SK-N-SH treated with all-trans-retinoic acid at 6 μM for 48 hours (cell line): ENCODE measurements around the gene SEC14L5.

Experiments
- ATAC-seq: fragments of 200-7000 bp; cut with Tn5 transposase; 3 replicates; pipeline ENCODE4 v1.9.1; 2020; ENCODE audit warnings: mild to moderate bottlenecking, moderate library complexity
- ARNTL ChIP-seq: fragments of 450-650 bp; formaldehyde crosslinking; IDR thresholded peaks from 2 replicates; pipeline ENCODE4 v1.5.0; 2020; ENCODE audit warnings: low read depth, mild to moderate bottlenecking, moderate library complexity, borderline replicate concordance
- BACH2 ChIP-seq: fragments of 250-450 bp; sonication (Bioruptor Pico); IDR thresholded peaks from 2 replicates; pipeline ENCODE4 v1.9.0; 2021; ENCODE audit warnings: mild to moderate bottlenecking, borderline replicate concordance
- CSDC2 ChIP-seq: fragments of 250-450 bp; sonication (Bioruptor Pico); IDR thresholded peaks from 2 replicates; pipeline ENCODE4 v1.5.0; 2020; ENCODE audit warnings: mild to moderate bottlenecking, moderate library complexity
- ESRRG ChIP-seq: fragments of 250-450 bp; sonication (Bioruptor Pico); IDR thresholded peaks from 2 replicates; pipeline ENCODE4 v1.6.1; 2021; ENCODE audit warnings: mild to moderate bottlenecking
- GLIS3 ChIP-seq: fragments of 250-450 bp; sonication (Bioruptor Pico); IDR thresholded peaks from 2 replicates; pipeline ENCODE4 v1.5.0; 2020; ENCODE audit warnings: mild to moderate bottlenecking, moderate library complexity
- ISL1 ChIP-seq: fragments of 250-450 bp; sonication (Bioruptor Pico); IDR thresholded peaks from 2 replicates; pipeline ENCODE4 v2.1.2; 2022; ENCODE audit warnings: mild to moderate bottlenecking, moderate library complexity
- OSR1 ChIP-seq: fragments of 250-450 bp; sonication (Bioruptor Pico); IDR thresholded peaks from 2 replicates; pipeline ENCODE4 v1.8.0; 2022; ENCODE audit warnings: moderate library complexity, mild to moderate bottlenecking, inconsistent platforms
- RARB ChIP-seq: fragments of 250-450 bp; sonication (Bioruptor Pico); IDR thresholded peaks from 2 replicates; pipeline ENCODE4 v1.8.0; 2021; ENCODE audit warnings: mild to moderate bottlenecking, moderate library complexity
- TCF4 ChIP-seq: fragments of 250-450 bp; sonication (Bioruptor Pico); IDR thresholded peaks from 2 replicates; pipeline ENCODE4 v1.8.0; 2021; ENCODE audit warnings: mild to moderate bottlenecking, moderate library complexity, borderline replicate concordance
- TOX ChIP-seq: fragments of 250-450 bp; sonication (Bioruptor Pico); IDR thresholded peaks from 2 replicates; pipeline ENCODE4 v1.8.0; 2021; ENCODE audit warnings: mild to moderate bottlenecking, moderate library complexity, borderline replicate concordance
- ZC3H10 ChIP-seq: fragments of 250-450 bp; sonication (Bioruptor Pico); IDR thresholded peaks from 2 replicates; pipeline ENCODE4 v1.5.1; 2021; ENCODE audit warnings: mild to moderate bottlenecking, moderate library complexity
- ZFP3 ChIP-seq: fragments of 250-450 bp; sonication (Bioruptor Pico); IDR thresholded peaks from 2 replicates; pipeline ENCODE4 v1.5.0; 2020; ENCODE audit warnings: mild to moderate bottlenecking, moderate library complexity
- ZNF565 ChIP-seq: fragments of 450-650 bp; formaldehyde crosslinking; conservative IDR thresholded peaks from 2 replicates; pipeline ENCODE4 v1.5.0; 2020; ENCODE audit warnings: low read depth, mild to moderate bottlenecking, moderate library complexity
- ZNF8 ChIP-seq: fragments of 450-650 bp; formaldehyde crosslinking; IDR thresholded peaks from 2 replicates; pipeline ENCODE4 v1.5.0; 2020; ENCODE audit warnings: mild to moderate bottlenecking, moderate library complexity
- TF ChIP-seq, protein P1 (sequence below): fragments of 250-450 bp; sonication (Bioruptor Pico); IDR thresholded peaks from 2 replicates; pipeline ENCODE4 v1.5.1; 2021; ENCODE audit warnings: mild to moderate bottlenecking, moderate library complexity
- TF ChIP-seq, protein P2 (sequence below): fragments of 250-450 bp; sonication (Bioruptor Pico); IDR thresholded peaks from 2 replicates; pipeline ENCODE4 v1.8.0; 2021; ENCODE audit warnings: low read depth, mild to moderate bottlenecking, moderate library complexity, borderline replicate concordance
- TF ChIP-seq, protein P3 (sequence below): fragments of 250-450 bp; sonication (Bioruptor Pico); IDR thresholded peaks from 2 replicates; pipeline ENCODE4 v1.8.0; 2020; ENCODE audit warnings: mild to moderate bottlenecking, moderate library complexity, borderline replicate concordance
- TF ChIP-seq, protein P4 (sequence below): fragments of 250-450 bp; sonication (Bioruptor Pico); IDR thresholded peaks from 2 replicates; pipeline ENCODE4 v1.5.1; 2020; ENCODE audit warnings: low read depth, mild to moderate bottlenecking, moderate library complexity
- TF ChIP-seq, protein P5 (sequence below): fragments of 250-450 bp; sonication (Bioruptor Pico); IDR thresholded peaks from 2 replicates; pipeline ENCODE4 v1.5.0; 2020; ENCODE audit warnings: mild to moderate bottlenecking, moderate library complexity

The SEC14L5 gene

DNA sequence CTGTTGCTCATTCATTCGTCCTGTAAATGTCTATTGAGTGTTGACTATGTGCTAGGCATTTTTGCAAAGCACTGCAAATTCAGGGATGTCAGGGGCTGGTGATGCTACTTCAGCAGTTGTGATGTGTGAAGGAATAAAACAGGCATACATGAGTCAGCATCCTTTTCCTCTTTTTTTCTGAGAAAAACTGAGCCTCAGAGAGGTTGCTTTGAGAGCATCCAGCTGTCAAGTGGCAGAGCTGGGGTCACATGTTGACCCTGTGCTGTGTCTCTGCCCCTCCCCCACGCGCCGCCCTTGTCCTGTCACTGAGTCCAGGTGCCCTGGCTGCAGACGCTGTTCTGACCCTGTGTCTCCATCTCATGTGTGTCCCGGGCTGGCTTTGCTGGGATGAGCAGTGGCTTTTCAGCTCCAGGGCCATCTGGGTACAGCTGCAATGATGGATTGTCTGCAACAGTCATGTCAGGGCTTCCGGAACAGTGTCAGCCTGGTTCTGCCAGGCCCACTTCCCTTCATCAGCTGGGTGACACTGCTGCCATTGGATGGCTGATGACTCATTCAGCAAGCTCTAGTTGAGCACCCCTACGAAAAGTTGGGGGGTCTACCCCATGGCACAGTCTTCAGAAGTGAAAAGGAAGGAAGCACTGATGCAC lies 14.9 kb downstream of the SEC14L5 start (continued):
- TF ChIP-seq, protein P1, sequence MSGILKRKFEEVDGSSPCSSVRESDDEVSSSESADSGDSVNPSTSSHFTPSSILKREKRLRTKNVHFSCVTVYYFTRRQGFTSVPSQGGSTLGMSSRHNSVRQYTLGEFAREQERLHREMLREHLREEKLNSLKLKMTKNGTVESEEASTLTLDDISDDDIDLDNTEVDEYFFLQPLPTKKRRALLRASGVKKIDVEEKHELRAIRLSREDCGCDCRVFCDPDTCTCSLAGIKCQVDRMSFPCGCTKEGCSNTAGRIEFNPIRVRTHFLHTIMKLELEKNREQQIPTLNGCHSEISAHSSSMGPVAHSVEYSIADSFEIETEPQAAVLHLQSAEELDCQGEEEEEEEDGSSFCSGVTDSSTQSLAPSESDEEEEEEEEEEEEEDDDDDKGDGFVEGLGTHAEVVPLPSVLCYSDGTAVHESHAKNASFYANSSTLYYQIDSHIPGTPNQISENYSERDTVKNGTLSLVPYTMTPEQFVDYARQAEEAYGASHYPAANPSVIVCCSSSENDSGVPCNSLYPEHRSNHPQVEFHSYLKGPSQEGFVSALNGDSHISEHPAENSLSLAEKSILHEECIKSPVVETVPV, result no peak
- TF ChIP-seq GLIS3 (no peak), CSDC2 (CRISPR knock-in tag) (no peak), OSR1 (no peak)
- TF ChIP-seq, protein P2, sequence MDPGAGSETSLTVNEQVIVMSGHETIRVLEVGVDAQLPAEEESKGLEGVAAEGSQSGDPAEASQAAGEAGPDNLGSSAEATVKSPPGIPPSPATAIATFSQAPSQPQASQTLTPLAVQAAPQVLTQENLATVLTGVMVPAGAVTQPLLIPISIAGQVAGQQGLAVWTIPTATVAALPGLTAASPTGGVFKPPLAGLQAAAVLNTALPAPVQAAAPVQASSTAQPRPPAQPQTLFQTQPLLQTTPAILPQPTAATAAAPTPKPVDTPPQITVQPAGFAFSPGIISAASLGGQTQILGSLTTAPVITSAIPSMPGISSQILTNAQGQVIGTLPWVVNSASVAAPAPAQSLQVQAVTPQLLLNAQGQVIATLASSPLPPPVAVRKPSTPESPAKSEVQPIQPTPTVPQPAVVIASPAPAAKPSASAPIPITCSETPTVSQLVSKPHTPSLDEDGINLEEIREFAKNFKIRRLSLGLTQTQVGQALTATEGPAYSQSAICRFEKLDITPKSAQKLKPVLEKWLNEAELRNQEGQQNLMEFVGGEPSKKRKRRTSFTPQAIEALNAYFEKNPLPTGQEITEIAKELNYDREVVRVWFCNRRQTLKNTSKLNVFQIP (CRISPR knock-in tag), result no peak

DNA sequence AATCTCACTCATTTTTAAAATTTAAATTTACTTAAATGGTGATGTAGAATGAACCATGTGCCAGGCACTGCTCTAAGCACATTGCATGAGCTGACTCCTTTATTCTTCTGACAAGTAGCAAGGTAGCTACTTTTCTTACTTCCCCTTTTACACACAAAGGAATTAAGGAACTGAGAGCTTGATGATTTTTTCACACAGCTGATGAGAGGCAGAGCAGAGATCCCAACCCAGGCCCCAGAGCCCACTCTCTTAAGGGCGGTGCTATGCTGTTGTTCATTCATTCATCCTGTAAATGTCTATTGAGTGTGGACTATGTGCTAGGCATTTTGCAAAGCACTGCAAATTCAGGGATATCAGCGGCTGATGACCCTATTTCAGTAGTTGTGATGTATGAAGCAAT lies 17.9 kb downstream of the SEC14L5 start:
- TF ChIP-seq ARNTL (CRISPR knock-in tag) (no peak), ZNF565 (CRISPR knock-in tag) (no peak), BACH2 (no peak), TOX (CRISPR knock-in tag) (no peak), RARB (CRISPR knock-in tag) (no peak), TCF4 (CRISPR knock-in tag) (no peak)
- no peak for ATAC-seq

DNA sequence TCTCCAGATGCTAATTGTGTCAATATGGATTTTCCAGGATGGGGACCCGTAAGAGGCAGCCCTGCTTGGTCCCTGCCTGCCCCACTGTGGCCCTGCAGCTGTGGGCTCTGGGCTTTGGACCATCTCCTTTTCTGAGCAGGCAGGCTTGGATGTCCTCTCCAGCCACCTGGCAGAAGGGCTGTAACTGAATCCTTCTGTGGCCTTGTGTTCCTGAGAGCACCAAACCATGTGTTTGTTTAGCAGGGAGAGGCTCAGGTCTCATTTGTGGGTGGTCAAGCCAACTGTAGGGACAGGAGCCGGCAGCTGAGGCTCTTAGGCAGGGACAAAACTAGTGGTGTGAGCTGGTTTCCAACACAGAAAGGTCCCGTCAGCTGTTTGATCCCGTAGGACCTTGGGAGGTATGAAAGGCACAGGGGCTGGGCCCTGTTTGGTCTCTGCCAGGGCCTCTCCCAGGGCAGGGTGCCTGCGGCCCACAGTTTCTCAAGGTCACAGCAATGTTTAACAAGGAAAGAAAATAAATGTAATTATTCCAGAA lies 18.5 kb downstream of the SEC14L5 start:
- TF ChIP-seq, protein P2 (CRISPR knock-in tag), result no peak
- TF ChIP-seq ZFP3 (CRISPR knock-in tag), result no peak
- TF ChIP-seq, protein P3, sequence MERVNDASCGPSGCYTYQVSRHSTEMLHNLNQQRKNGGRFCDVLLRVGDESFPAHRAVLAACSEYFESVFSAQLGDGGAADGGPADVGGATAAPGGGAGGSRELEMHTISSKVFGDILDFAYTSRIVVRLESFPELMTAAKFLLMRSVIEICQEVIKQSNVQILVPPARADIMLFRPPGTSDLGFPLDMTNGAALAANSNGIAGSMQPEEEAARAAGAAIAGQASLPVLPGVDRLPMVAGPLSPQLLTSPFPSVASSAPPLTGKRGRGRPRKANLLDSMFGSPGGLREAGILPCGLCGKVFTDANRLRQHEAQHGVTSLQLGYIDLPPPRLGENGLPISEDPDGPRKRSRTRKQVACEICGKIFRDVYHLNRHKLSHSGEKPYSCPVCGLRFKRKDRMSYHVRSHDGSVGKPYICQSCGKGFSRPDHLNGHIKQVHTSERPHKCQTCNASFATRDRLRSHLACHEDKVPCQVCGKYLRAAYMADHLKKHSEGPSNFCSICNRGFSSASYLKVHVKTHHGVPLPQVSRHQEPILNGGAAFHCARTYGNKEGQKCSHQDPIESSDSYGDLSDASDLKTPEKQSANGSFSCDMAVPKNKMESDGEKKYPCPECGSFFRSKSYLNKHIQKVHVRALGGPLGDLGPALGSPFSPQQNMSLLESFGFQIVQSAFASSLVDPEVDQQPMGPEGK (CRISPR knock-in tag), result no peak
- TF ChIP-seq TCF4 (CRISPR knock-in tag), result no peak
- no peak for TF ChIP-seq ZNF565 (CRISPR knock-in tag)
- TF ChIP-seq OSR1, result no peak
- TF ChIP-seq, protein P1, result no peak
- TF ChIP-seq ZNF8 (CRISPR knock-in tag), result no peak
- TF ChIP-seq ISL1 (CRISPR knock-in tag), result no peak
- no peak for TF ChIP-seq ZC3H10 (CRISPR knock-in tag)
- TF ChIP-seq, protein P4, sequence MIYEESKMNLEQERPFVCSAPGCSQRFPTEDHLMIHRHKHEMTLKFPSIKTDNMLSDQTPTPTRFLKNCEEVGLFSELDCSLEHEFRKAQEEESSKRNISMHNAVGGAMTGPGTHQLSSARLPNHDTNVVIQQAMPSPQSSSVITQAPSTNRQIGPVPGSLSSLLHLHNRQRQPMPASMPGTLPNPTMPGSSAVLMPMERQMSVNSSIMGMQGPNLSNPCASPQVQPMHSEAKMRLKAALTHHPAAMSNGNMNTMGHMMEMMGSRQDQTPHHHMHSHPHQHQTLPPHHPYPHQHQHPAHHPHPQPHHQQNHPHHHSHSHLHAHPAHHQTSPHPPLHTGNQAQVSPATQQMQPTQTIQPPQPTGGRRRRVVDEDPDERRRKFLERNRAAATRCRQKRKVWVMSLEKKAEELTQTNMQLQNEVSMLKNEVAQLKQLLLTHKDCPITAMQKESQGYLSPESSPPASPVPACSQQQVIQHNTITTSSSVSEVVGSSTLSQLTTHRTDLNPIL (CRISPR knock-in tag), result no peak
- no peak for TF ChIP-seq GLIS3
- TF ChIP-seq, protein P5, sequence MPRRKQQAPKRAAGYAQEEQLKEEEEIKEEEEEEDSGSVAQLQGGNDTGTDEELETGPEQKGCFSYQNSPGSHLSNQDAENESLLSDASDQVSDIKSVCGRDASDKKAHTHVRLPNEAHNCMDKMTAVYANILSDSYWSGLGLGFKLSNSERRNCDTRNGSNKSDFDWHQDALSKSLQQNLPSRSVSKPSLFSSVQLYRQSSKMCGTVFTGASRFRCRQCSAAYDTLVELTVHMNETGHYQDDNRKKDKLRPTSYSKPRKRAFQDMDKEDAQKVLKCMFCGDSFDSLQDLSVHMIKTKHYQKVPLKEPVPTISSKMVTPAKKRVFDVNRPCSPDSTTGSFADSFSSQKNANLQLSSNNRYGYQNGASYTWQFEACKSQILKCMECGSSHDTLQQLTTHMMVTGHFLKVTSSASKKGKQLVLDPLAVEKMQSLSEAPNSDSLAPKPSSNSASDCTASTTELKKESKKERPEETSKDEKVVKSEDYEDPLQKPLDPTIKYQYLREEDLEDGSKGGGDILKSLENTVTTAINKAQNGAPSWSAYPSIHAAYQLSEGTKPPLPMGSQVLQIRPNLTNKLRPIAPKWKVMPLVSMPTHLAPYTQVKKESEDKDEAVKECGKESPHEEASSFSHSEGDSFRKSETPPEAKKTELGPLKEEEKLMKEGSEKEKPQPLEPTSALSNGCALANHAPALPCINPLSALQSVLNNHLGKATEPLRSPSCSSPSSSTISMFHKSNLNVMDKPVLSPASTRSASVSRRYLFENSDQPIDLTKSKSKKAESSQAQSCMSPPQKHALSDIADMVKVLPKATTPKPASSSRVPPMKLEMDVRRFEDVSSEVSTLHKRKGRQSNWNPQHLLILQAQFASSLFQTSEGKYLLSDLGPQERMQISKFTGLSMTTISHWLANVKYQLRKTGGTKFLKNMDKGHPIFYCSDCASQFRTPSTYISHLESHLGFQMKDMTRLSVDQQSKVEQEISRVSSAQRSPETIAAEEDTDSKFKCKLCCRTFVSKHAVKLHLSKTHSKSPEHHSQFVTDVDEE (CRISPR knock-in tag), result no peak
- TF ChIP-seq ESRRG (CRISPR knock-in tag), result no peak
- no peak for TF ChIP-seq BACH2
- no peak for TF ChIP-seq CSDC2 (CRISPR knock-in tag)
- no peak for TF ChIP-seq TOX (CRISPR knock-in tag)
- no peak for ATAC-seq
